A549 treated with CpdA at 1 μM for 4 hours (cell line): Measurements from ENCODE around the gene NKX6-1. TPM values are rescaled to one million over a fixed set of nuclear protein-coding genes. Genes with fewer than 3 reads are reported as not detected.

Source experiments
- total RNA-seq: library from RNA; stranded (reverse); fragments of 200-300 nt; extraction: Qiagen RNA extraction; gene quantifications from 5 replicates; pipeline ENCODE4 v1.2.3, GENCODE V29; 2022; ENCODE audit warnings: low read depth

Gene NKX6-1
- total RNA-seq = 0.42 to 0.77 TPM (median 0.50 TPM) in 5 replicates

GRCh38 chr4:84498935-84499623 is at the start of gene NKX6-1:
Gene NKX6-1, minus strand, starts transcription at chr4:84499292. Its CDS starts 1,064 bp downstream, at chr4:84498228.

Other genes with a start within 250 kb of the NKX6-1 start
- 0.56 to 0.85 TPM (median 0.80 TPM) in 5 replicates for gene CDS1, start 83.8 kb upstream of the NKX6-1 start, total RNA-seq